Psoas muscle (tissue), 8 donors: ENCODE measurements around the gene TGIF1. TPM values are rescaled to one million over a fixed set of nuclear protein-coding genes. Genes with fewer than 3 reads are reported as not detected.

Experiments used
- ATAC-seq, 4 donors: fragments of 200-7000 bp; cut with Tn5 transposase; one replicate each; pipeline ENCODE4 v1.9.1; 2020; ENCODE audit warnings: moderate library complexity in 3 of 4, mild to moderate bottlenecking in 2 of 4
- DNase-seq, 2 donors: peaks; one replicate each; pipeline ENCODE4 v3.0.0-alpha.2; 2020
- H3K27ac ChIP-seq: fragments of 200-600 bp; one replicate; pipeline ENCODE4 v1.8.0; 2022
- H3K27me3 ChIP-seq, 3 donors: fragments of 200-600 bp in 1 of 3; one replicate each; pipeline versions ENCODE4 v1.6.1 to v1.8.0; 2013 to 2022; ENCODE audit warnings: low read length in 2 of 3, mild to moderate bottlenecking in 2 of 3, moderate library complexity in 1 of 3; ENCODE audit not compliant: insufficient read depth in 3 of 3
- H3K36me3 ChIP-seq, 2 donors: fragments of 200-600 bp in 1 of 2; one replicate each; pipeline versions ENCODE4 v1.6.1 to v1.8.0; 2013 to 2022; ENCODE audit warnings: low read depth in 1 of 2, mild to moderate bottlenecking in 1 of 2, moderate library complexity in 1 of 2; ENCODE audit not compliant: insufficient read depth in 1 of 2
- H3K4me1 ChIP-seq: fragments of 200-600 bp; one replicate; pipeline ENCODE4 v1.8.0; 2022
- H3K4me3 ChIP-seq: fragments of 200-600 bp; one replicate; pipeline ENCODE4 v1.8.0; 2022; ENCODE audit warnings: mild to moderate bottlenecking
- H3K9me3 ChIP-seq: fragments of 200-600 bp; one replicate; pipeline ENCODE4 v1.8.0; 2022
- CTCF ChIP-seq: fragments of 200-600 bp; IDR thresholded peaks from one replicate; pipeline ENCODE4 v1.8.0; 2022; ENCODE audit warnings: antibody characterized with exemption
- WGBS, 3 donors: extraction: QIAGEN DNeasy Blood & Tissue Kit; methylation state at CpG; one replicate each; pipeline versions ENCODE4 v1.1.6 to v1.1.7; 2013; 5-methylcytosine and 5-hydroxymethylcytosine counted together
- intact Hi-C, 2 donors: fragments of 100-400 bp; cut with DNase I; formaldehyde crosslinking; loops; one replicate each; pipeline versions ENCODE4 v1.11.0 to v1.14.2; 2022
- polyA plus RNA-seq, 3 donors: library from polyadenylated mRNA; stranded (reverse); fragments of 200-250 nt; gene quantifications; one replicate each; pipeline ENCODE4 v1.2.3, GENCODE V29; 2013
- total RNA-seq, 4 donors: library from RNA; stranded (reverse); fragmentation: NEBNext Ultra II Directional in 2 of 4; extraction: Animal tissue kit (Norgen Biotek cat#: 25700) in 2 of 4; gene quantifications; one replicate each; pipeline versions ENCODE4 v1.2.1 to v1.2.4, GENCODE V29; 2021 to 2023
- donor health status: healthy with polysubstance abuse.
- donor health status: DM: no; HTN: no; CAD: no; lungs with moderate emphysema.
- donor health status: Bipolar disorder and iron deficiency.
- donor health status: healthy.
- donor health status: DM: yes; HTN: yes; CAD: no.
- donor health status: DM: no; HTN: no; CAD: no.
- donor health status: DM: no; HTN: no; CAD: no.
- donor health status: DM: yes; HTN: yes; CAD: no.

Gene TGIF1
- total and polyA plus RNA-seq, 7 donors = 18.2 to 200 (median 57.4) TPM

DNA sequence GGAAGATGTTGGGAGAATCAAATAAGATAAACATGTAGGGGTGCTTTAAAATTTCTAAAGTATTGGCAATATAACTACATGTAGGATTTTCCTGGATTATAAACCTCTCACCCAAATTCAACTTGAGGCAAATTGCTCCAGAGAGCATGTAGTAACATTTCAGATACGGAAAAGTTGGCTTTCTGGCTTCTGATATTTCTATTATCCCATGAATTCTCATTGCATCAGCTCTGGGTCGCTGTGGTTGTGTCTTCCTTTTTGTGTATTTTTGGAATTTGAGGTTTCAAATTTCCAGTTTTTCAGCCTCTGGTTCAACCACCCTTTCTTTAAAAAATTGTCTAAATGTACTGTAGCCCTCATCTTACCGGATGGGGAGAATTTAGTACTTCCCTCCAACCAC is 32.3 kb downstream of the TGIF1 start:
- intact Hi-C loops = loop anchor here in 1 of 2 donors (10.0 kb wide), 1 partner anchor 193 kb away; no protein-coding TSS in a partner anchor
- TF ChIP-seq CTCF = no peak
- H3K4me1 ChIP-seq = no peaks in the 10 kb centered on the region
- H3K27ac ChIP-seq = no peak overlapping the region
- H3K4me3 ChIP-seq = no peak overlapping the region
- DNase-seq = no peak
- no peaks in the 10 kb centered on the region for H3K36me3 ChIP-seq
- no peaks in the 10 kb centered on the region for H3K9me3 ChIP-seq
- WGBS, 3 donors = 69 to 79% (median 70%) methylated on average over 3 of the region's 3 CpGs
- no peak for ATAC-seq
- peaks cover 0 to 3% (median 0%) of the 10 kb centered on the region in 3 donors for H3K27me3 ChIP-seq

GRCh38 chr18:3485153-3486149 is 35.5 kb downstream of the TGIF1 start:
- TF ChIP-seq CTCF = no peak
- no peaks in the 10 kb centered on the region for H3K4me1 ChIP-seq
- DNase-seq (no peak), ATAC-seq (no peak)
- 87 to 89% (median 87%) methylated on average over 9 of the region's 9 CpGs for WGBS, 3 donors
- intact Hi-C loops = loop anchor here in 1 of 2 donors (10.0 kb wide), 1 partner anchor 189 kb away; no protein-coding TSS in a partner anchor
- no peak overlapping the region for H3K4me3 ChIP-seq
- H3K9me3 ChIP-seq = no peaks in the 10 kb centered on the region
- no peaks in the 10 kb centered on the region for H3K36me3 ChIP-seq
- peaks cover 0 to 3% (median 0%) of the 10 kb centered on the region in 3 donors for H3K27me3 ChIP-seq
- H3K27ac ChIP-seq = no peak overlapping the region

- 64 to 68% (median 66%) methylated on average over 7 of the region's 7 CpGs for WGBS, 3 donors
- DNase-seq (no peak), ATAC-seq (no peak)
- Histone ChIP-seq H3K4me1 (no peaks in the 10 kb centered on the region), H3K36me3 (no peaks in the 10 kb centered on the region), H3K4me3 (no peak overlapping the region), H3K9me3 (no peaks in the 10 kb centered on the region), H3K27me3 (peaks cover 0 to 3% (median 0%) of the 10 kb centered on the region in 3 donors), H3K27ac (no peak overlapping the region)
- intact Hi-C loops = loop anchor here in 1 of 2 donors (10.0 kb wide), 1 partner anchor 188 kb away; no protein-coding TSS in a partner anchor
- TF ChIP-seq CTCF = no peak
Measured at GRCh38 chr18:3486512-3486911, 36.5 kb downstream of the TGIF1 start.

DNA sequence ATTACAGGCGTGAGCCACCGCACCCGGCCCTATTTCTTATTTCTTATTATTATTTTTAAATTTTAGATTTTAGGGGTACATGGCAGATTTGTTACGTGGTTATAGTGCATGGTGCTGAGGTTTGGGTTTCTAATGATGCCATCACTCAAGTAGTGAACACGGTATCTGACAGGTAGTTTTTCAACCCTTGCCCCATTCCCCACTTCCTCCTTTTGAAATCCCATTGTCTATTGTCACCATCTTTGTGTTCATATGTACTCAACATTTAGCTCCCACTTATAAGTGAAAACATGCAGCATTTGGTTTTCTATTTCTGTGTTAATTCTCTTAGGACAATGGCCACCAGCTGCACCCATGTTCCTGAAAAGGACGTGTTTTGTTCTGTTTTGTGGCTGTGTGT is 39.5 kb downstream of the TGIF1 start:
- DNase-seq (no peak), ATAC-seq (no peak)
- intact Hi-C loops = loop anchor here in 1 of 2 donors (10.0 kb wide), 1 partner anchor 185 kb away; no protein-coding TSS in a partner anchor
- 92 to 94% (median 94%) methylated on average over 6 of the region's 6 CpGs for WGBS, 3 donors
- Histone ChIP-seq H3K4me1 (no peaks in the 10 kb centered on the region), H3K27me3 (no peaks in the 10 kb centered on the region), H3K4me3 (no peak overlapping the region), H3K27ac (no peak overlapping the region), H3K36me3 (no peaks in the 10 kb centered on the region), H3K9me3 (no peaks in the 10 kb centered on the region)
- TF ChIP-seq CTCF = no peak
